Gastrocnemius medialis (tissue), 4 donors: ENCODE results near the gene CRYL1.

Source experiments
- CTCF ChIP-seq, 5 experiments: fragments of 450-650 bp in 3 of 5; fragments of 200-600 bp in 2 of 5; sonication (generic) in 2 of 5; IDR thresholded peaks in 4 of 5; conservative IDR thresholded peaks in 1 of 5; 1 replicate in 4 of 5; 2 replicates in 1 of 5; pipeline ENCODE4 v1.5.1; 2016 to 2019; ENCODE audit warnings: antibody characterized with exemption in 5 of 5, mild to moderate bottlenecking in 3 of 5, moderate library complexity in 3 of 5
- POLR2A ChIP-seq, 2 donors: fragments of 450-650 bp; IDR thresholded peaks; one replicate each; pipeline ENCODE4 v1.6.1; 2017; ENCODE audit warnings: antibody characterized with exemption in 2 of 2, mild to moderate bottlenecking in 2 of 2, moderate library complexity in 2 of 2

- TF ChIP-seq POLR2A (IDR thresholded peaks at IDR 0.05) = no peak
- TF ChIP-seq CTCF (IDR thresholded peaks at IDR 0.05 in 4 of 5, conservative IDR thresholded peaks at IDR 0.05 in 1 of 5) = no peak
Observed at GRCh38 chr13:20501120-20501519, 24.5 kb downstream of the CRYL1 start.
